Measurements from ENCODE around the gene ADAMTS9. TPM values are rescaled to one million over a fixed set of nuclear protein-coding genes. Genes with fewer than 3 reads are reported as not detected.
A peak's percentile ranks its signal among the peaks of the same experiment; 100 is the strongest.

The ADAMTS9 gene
- total RNA-seq, 4 donors from 2014 or later: 4.8 to 49.8 (median 13.4) TPM

DNA sequence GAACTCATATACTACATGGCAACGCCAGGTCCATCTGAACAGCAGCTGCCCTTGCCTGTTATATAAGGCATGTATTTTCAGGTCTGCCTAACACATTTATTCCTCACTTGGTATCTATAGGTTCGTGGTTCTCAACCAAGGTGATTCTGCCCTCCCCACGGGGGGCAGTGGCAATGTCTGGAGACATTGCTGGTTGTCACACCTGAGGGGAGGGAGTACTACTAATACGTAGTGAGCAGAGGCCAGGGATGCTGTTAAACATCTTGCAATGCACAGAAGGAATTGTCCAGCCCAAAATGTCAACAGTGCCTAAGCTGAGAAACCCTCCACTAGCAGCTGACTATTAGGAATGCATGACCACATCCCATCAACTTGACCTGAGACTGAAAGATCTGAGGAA is 32.6 kb downstream of the ADAMTS9 start:
- Histone ChIP-seq H3K4me1 (no peaks in the 10 kb centered on the region), H3K27ac (no peak overlapping the region), H3K36me3 (peaks cover 0 to 34% of the 10 kb centered on the region in 2 donors), H3K4me3 (no peak overlapping the region), H3K27me3 (no peaks in the 10 kb centered on the region), H3K9me3 (no peaks in the 10 kb centered on the region)
- DNase-seq (no peak), ATAC-seq (no peak)
- no peak for TF ChIP-seq POLR2A (IDR thresholded peaks at IDR 0.05)
- TF ChIP-seq, protein P1, sequence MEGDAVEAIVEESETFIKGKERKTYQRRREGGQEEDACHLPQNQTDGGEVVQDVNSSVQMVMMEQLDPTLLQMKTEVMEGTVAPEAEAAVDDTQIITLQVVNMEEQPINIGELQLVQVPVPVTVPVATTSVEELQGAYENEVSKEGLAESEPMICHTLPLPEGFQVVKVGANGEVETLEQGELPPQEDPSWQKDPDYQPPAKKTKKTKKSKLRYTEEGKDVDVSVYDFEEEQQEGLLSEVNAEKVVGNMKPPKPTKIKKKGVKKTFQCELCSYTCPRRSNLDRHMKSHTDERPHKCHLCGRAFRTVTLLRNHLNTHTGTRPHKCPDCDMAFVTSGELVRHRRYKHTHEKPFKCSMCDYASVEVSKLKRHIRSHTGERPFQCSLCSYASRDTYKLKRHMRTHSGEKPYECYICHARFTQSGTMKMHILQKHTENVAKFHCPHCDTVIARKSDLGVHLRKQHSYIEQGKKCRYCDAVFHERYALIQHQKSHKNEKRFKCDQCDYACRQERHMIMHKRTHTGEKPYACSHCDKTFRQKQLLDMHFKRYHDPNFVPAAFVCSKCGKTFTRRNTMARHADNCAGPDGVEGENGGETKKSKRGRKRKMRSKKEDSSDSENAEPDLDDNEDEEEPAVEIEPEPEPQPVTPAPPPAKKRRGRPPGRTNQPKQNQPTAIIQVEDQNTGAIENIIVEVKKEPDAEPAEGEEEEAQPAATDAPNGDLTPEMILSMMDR (IDR thresholded peaks at IDR 0.05 in 4 of 5, conservative IDR thresholded peaks at IDR 0.05 in 1 of 5): no peak
- in situ Hi-C loops (cut with MboI; ENCODE audit: low sequenced_read_pairs in 4 of 4) (no loop called here), intact Hi-C loops (cut with DNase I; ENCODE audit: low total_unique reads) (no loop called here)

DNA sequence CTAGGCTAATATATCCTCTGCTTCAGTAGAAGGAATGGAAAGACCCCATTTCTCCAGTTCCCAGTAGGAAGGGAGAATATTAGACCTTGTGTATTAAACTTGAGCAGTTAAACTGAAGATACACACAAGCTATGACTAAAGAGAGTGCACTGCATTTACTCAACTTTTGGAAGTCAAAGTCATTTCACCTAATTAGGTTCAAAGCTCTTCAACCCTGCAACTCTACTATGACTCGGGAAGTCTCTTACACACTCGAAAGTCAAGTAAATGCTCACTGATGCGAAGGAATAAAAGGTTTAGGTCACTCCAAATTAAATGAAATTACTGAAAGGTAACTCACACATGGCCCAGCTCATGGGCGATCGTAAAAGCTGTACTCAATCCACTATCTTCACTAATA is 33.8 kb downstream of the ADAMTS9 start:
- TF ChIP-seq, protein P1 (IDR thresholded peaks at IDR 0.05 in 4 of 5, conservative IDR thresholded peaks at IDR 0.05 in 1 of 5): no peak
- no peaks in the 10 kb centered on the region for H3K9me3 ChIP-seq
- H3K4me1 ChIP-seq: no peaks in the 10 kb centered on the region
- ATAC-seq (no peak), DNase-seq (no peak)
- no peaks in the 10 kb centered on the region for H3K27me3 ChIP-seq
- H3K4me3 ChIP-seq: no peak overlapping the region
- H3K27ac ChIP-seq: no peak overlapping the region
- intact Hi-C loops (cut with DNase I; ENCODE audit: low total_unique reads): no loop called here
- H3K36me3 ChIP-seq: peaks cover 0 to 43% of the 10 kb centered on the region in 2 donors
- in situ Hi-C loops (cut with MboI; ENCODE audit: low sequenced_read_pairs in 4 of 4): no loop called here

DNA sequence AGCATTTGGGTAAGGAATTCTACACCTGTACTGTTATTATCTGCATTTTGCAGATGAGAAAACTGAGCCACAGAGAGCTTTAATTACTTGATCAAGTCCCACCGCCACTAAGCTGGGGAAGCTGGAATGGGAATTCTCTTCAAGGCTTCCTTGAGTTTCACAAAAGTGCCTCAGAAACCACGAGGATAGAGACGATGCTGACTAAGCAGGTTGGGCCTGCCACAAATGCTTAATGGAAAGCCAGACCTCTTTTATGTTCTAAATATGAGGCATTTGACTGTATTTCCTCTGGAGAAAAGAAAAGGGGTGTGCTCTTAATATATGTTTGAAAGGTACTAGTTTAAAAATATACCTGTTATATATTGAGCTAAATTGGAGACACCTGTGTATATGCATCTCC is 34.7 kb downstream of the ADAMTS9 start:
- H3K27me3 ChIP-seq: no peaks in the 10 kb centered on the region
- no peak overlapping the region for H3K4me3 ChIP-seq
- no peak overlapping the region for H3K27ac ChIP-seq
- no peaks in the 10 kb centered on the region for H3K4me1 ChIP-seq
- DNase-seq: no peak
- intact Hi-C loops (cut with DNase I; ENCODE audit: low total_unique reads): no loop called here
- H3K36me3 ChIP-seq: peaks cover 0 to 39% of the 10 kb centered on the region in 2 donors
- ATAC-seq: no peak
- in situ Hi-C loops (cut with MboI; ENCODE audit: low sequenced_read_pairs in 4 of 4): no loop called here
- H3K9me3 ChIP-seq: no peaks in the 10 kb centered on the region
- TF ChIP-seq, protein P1 (IDR thresholded peaks at IDR 0.05 in 4 of 5, conservative IDR thresholded peaks at IDR 0.05 in 1 of 5): no peak
- no peak for TF ChIP-seq POLR2A (IDR thresholded peaks at IDR 0.05)

DNA sequence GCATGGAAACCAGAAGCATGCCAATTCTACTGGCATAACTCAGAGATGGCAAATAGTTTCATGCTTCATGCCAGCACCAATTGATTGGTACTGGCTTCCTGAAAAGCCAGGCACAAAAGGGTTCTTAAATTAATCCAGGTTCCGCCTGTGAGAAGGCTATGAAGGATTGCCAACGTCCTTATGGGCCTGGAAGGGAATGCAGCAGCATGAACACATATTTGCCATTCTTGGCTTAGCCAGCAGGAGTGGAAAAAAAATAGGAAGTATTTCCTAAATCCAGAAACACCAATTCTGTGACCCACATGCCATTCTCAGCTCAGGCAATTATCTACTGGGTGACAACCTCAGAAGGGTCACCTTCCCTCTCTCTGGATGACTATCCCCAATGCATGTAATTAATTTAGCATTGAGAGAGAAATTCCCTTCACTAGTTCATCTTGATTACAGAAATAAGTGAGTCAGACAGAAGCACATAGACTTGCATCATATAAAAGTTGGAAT is 36.0 kb downstream of the ADAMTS9 start:
- H3K4me1 ChIP-seq: no peaks in the 10 kb centered on the region
- H3K4me3 ChIP-seq: no peak overlapping the region
- H3K36me3 ChIP-seq: peaks cover 0 to 41% of the 10 kb centered on the region in 2 donors
- ATAC-seq: no peak
- no peak for TF ChIP-seq POLR2A (IDR thresholded peaks at IDR 0.05)
- TF ChIP-seq, protein P1 (IDR thresholded peaks at IDR 0.05 in 4 of 5, conservative IDR thresholded peaks at IDR 0.05 in 1 of 5): no peak
- intact Hi-C loops (cut with DNase I; ENCODE audit: low total_unique reads) (no loop called here), in situ Hi-C loops (cut with MboI; ENCODE audit: low sequenced_read_pairs in 4 of 4) (no loop called here)
- H3K9me3 ChIP-seq: no peaks in the 10 kb centered on the region
- no peaks in the 10 kb centered on the region for H3K27me3 ChIP-seq
- no peak overlapping the region for H3K27ac ChIP-seq
- DNase-seq: no peak

DNA sequence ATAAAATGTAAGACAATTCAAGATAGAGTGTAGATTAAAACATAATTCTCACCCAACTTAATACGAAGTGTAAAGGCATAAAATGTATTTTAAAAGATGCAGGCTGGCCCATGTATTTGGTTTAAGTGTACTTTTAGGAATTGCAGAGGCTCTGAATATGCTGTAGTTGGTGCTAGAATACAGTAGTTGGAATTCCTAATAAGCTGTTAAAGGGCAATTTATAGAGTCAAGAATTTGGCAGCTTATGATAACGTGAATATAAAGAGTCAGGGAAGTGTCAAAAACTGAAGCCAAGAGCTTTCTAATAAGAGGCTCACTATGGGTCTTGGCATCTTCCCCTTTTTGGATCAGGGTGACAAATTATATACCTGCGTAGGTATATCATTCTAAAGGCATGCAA is 36.5 kb downstream of the ADAMTS9 start:
- peak overlapping the region in 2 of 4 donors; percentile 23 to 64 for H3K27ac ChIP-seq
- H3K4me1 ChIP-seq: no peaks in the 10 kb centered on the region
- H3K4me3 ChIP-seq: no peak overlapping the region
- no peak for TF ChIP-seq POLR2A (IDR thresholded peaks at IDR 0.05)
- TF ChIP-seq, protein P1 (IDR thresholded peaks at IDR 0.05 in 4 of 5, conservative IDR thresholded peaks at IDR 0.05 in 1 of 5): no peak
- H3K9me3 ChIP-seq: no peaks in the 10 kb centered on the region
- peaks cover 0 to 46% of the 10 kb centered on the region in 2 donors for H3K36me3 ChIP-seq
- intact Hi-C loops (cut with DNase I; ENCODE audit: low total_unique reads) (no loop called here), in situ Hi-C loops (cut with MboI; ENCODE audit: low sequenced_read_pairs in 4 of 4) (no loop called here)
- ATAC-seq (no peak), DNase-seq (no peak)
- H3K27me3 ChIP-seq: no peaks in the 10 kb centered on the region
